ENCODE data around the gene SMPD3.

SMPD3 gene

DNA sequence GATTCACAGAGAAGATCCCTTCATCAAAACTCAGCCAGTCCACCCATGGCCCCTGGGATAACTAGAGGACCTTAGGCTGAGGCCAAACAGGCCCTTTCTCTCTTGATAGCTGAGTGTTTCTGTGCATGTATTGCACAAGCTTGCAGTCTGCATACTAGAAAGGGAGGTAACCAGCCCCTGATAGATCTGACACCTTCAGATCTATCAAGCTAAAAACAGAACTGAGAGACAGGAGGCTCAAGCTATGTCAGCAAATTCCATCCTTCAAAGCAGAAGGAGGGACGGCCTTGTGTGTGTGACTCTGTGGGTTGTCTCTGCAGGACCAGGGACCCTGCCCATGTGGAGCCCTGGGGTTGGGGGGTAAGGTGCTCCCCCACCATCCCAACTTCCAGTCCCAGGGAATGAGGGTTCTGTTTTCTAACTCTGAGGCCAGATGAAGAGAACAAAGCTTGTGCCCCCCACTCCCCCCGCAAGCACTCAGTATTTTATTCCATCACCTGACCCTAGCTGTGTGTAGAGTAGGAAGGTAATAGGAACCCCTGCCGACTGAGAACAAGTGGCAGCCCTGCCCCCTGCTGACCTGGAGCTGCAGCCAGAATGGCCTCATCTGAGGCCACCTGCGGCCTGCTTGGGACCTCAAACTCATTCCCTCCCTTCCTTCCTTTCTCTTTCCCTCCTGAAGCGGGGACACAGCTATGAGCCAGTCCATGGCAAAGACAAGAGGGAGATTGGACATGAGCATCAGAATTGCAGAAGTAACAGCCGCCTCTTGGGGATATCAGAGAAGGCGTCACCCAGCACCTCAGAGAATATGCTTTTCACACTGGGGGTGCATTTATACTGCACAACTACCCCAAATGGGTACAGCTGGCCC lies 63.8 kb downstream of the SMPD3 start:
- Mint-ChIP-seq H3K4me3 (no peak overlapping the region), H3K36me3 (ENCODE audit: low read depth) (no peaks in the 10 kb centered on the region), H3K4me1 (ENCODE audit: low read depth) (peaks cover 12% of the 10 kb centered on the region), H3K27me3 (ENCODE audit: low read depth) (peaks cover 24% of the 10 kb centered on the region), H3K9me3 (no peaks in the 10 kb centered on the region), H3K27ac (no peak overlapping the region)
- no peak for DNase-seq (ENCODE audit: low spot score)

GRCh38 chr16:68383858-68384257 lies 64.5 kb downstream of the SMPD3 start:
- Mint-ChIP-seq H3K27ac (no peak overlapping the region), H3K4me3 (no peak overlapping the region), H3K36me3 (ENCODE audit: low read depth) (no peaks in the 10 kb centered on the region), H3K9me3 (no peaks in the 10 kb centered on the region), H3K4me1 (ENCODE audit: low read depth) (peaks cover 19% of the 10 kb centered on the region), H3K27me3 (ENCODE audit: low read depth) (peaks cover 30% of the 10 kb centered on the region)
- no peak for DNase-seq (ENCODE audit: low spot score)

DNA sequence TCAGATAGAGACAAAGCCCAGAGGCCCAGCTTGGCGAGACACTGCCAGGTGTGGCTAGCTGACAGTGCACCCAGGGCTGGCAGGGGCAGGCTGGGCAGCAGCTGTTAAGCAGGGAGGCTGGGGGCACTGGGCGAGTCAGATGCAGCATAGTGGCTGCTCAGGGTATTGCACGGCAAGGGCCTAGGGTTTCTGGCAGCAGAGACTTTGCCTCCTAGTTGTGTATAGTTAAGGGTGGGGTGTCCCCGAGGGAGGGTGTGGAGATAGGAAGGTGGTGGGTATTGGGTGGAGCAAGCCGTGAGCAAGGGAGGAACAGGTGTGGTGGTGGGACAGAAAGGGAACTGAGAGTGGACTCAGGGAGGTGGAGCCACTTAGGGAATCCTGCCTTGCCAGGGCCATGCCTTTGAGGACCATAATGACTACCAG lies 66.0 kb downstream of the SMPD3 start:
- Mint-ChIP-seq H3K36me3 (ENCODE audit: low read depth) (no peaks in the 10 kb centered on the region), H3K9me3 (no peaks in the 10 kb centered on the region), H3K4me3 (no peak overlapping the region), H3K27me3 (ENCODE audit: low read depth) (peaks cover 36% of the 10 kb centered on the region), H3K27ac (no peak overlapping the region), H3K4me1 (ENCODE audit: low read depth) (peaks cover 23% of the 10 kb centered on the region)
- DNase-seq (ENCODE audit: low spot score): no peak

GRCh38 chr16:68381363-68381724 lies 67.0 kb downstream of the SMPD3 start:
- Mint-ChIP-seq H3K27ac (no peak overlapping the region), H3K36me3 (ENCODE audit: low read depth) (no peaks in the 10 kb centered on the region), H3K4me1 (ENCODE audit: low read depth) (peaks cover 23% of the 10 kb centered on the region), H3K9me3 (no peaks in the 10 kb centered on the region), H3K4me3 (no peak overlapping the region), H3K27me3 (ENCODE audit: low read depth) (peaks cover 36% of the 10 kb centered on the region)
- no peak for DNase-seq (ENCODE audit: low spot score)

- H3K36me3 Mint-ChIP-seq (ENCODE audit: low read depth): no peaks in the 10 kb centered on the region
Observed at GRCh38 chr16:68380676-68381362, 67.5 kb downstream of the SMPD3 start.

DNA sequence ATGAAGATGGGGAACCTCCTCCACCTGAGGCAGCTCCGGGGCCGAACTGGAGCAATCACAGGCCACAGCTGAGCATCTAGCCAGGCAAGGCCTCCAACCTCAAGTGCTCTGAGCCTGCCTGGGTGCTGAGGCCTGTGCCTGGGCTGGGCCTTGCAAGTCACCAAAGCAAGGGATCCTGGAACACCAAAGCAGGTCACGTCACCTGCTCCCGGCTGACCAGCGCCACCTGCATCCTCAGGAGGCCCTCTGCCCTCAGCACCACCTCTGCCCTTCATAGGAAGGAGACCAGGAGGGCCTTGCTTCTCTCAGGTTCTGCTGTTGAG lies 68.0 kb downstream of the SMPD3 start:
- Mint-ChIP-seq H3K4me1 (ENCODE audit: low read depth) (peaks cover 23% of the 10 kb centered on the region), H3K27me3 (ENCODE audit: low read depth) (peaks cover 38% of the 10 kb centered on the region), H3K4me3 (no peak overlapping the region), H3K27ac (no peak overlapping the region), H3K9me3 (no peaks in the 10 kb centered on the region), H3K36me3 (ENCODE audit: low read depth) (no peaks in the 10 kb centered on the region)
- no peak for DNase-seq (ENCODE audit: low spot score)

More at GRCh38 chr16:68380676-68381362, 67.5 kb downstream of the SMPD3 start:
- Mint-ChIP-seq H3K27me3 (ENCODE audit: low read depth) (peaks cover 39% of the 10 kb centered on the region), H3K4me1 (ENCODE audit: low read depth) (peaks cover 23% of the 10 kb centered on the region), H3K27ac (no peak overlapping the region), H3K9me3 (no peaks in the 10 kb centered on the region), H3K4me3 (no peak overlapping the region)
- no peak for DNase-seq (ENCODE audit: low spot score)

- peak overlapping the region; percentile 28 for H3K4me3 Mint-ChIP-seq
- no peak for DNase-seq (ENCODE audit: low spot score)
- no peaks in the 10 kb centered on the region for H3K9me3 Mint-ChIP-seq
- peak overlapping the region; percentile 29 for H3K27ac Mint-ChIP-seq
- peaks cover 33% of the 10 kb centered on the region for H3K27me3 Mint-ChIP-seq (ENCODE audit: low read depth)
- H3K4me1 Mint-ChIP-seq (ENCODE audit: low read depth): peaks cover 22% of the 10 kb centered on the region
- no peaks in the 10 kb centered on the region for H3K36me3 Mint-ChIP-seq (ENCODE audit: low read depth)
Observed at GRCh38 chr16:68379472-68380347, 68.6 kb downstream of the SMPD3 start.

DNA sequence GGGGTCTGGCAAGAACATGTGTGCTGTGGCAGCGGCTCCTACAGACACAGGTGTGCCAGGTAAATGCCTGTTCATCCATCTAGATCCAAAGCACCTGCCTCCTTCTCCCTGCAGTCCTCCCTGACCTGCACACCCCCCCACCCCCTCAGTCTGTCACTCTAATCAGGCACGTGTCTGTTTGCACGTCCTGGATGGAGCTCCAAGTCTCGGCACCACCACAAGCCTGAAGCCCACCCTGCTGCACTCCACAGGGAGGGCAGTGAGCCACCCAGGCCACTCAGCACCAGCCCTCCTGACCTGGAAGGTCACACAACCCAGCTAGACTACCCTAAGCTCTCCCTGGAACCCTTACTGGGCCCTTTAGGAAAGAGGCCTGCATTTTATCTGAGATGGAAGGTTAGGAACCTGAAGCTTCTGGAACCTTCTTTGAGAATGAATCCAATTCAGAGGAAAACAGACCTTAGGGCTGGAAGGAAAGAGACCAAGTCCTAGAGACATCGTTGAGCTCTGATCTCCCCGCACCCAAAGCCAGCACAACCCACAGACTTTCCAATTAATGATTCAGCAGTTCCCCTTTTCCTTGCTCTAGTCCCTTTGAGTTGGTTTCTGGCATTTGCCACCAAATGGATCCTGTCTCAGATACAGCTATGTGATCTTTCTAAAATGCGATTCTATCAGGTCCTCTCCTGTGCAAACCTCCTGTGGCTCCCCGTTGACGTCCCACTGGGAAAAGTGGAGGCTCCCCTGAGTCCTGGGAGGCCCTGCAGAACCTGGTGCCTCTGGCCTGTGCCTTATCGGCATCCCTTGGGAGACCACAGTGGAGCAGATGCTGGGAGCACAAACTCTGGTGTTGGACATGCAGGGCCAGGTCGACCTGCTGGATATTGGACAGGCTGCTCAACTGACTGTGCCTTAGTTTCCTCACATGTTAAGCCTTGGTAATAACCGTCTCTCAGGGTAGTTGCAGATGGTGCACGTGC lies 69.6 kb downstream of the SMPD3 start:
- H3K27ac Mint-ChIP-seq: peak overlapping the region; percentile 29
- H3K36me3 Mint-ChIP-seq (ENCODE audit: low read depth): no peaks in the 10 kb centered on the region
- H3K4me3 Mint-ChIP-seq: peak overlapping the region; percentile 28
- H3K27me3 Mint-ChIP-seq (ENCODE audit: low read depth): peaks cover 37% of the 10 kb centered on the region
- no peak for DNase-seq (ENCODE audit: low spot score)
- no peaks in the 10 kb centered on the region for H3K9me3 Mint-ChIP-seq
- H3K4me1 Mint-ChIP-seq (ENCODE audit: low read depth): peaks cover 19% of the 10 kb centered on the region

DNA sequence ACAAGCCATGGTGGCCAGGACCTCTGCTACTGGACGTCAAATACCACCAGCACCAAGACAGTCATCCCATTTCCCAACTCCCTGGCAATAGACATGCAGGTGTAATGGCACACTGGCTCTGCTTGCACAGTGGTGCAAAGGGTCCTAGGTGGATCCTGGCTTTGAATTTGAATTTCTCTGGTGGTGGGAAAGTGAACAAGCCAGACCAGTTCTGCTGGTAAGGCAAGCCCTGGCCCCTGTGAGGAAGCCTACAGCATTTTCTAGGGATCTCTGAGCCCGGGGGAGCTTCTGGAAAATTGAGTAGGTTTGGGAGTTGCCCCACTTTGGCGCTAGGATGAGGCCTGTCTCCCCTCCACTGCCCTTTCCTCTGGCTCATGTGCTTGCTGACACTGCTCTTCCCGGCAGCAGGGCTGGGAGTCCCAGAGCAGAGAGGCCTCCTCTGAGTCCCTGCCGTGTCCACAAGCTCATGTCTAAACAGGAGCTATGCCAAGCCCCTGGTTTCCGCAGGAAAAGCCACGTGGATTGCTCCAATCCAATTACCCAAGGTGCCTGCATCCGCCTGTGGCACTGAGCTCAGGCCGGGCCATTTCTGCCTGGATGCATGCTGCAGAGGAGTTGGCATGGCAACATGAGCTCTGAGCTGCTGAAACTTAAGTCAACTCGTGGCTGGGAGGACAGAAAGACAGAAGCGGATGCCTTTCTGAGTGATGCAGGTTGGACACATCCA lies 70.5 kb downstream of the SMPD3 start:
- H3K4me1 Mint-ChIP-seq (ENCODE audit: low read depth): peaks cover 19% of the 10 kb centered on the region
- DNase-seq (ENCODE audit: low spot score): no peak
- no peak overlapping the region for H3K27ac Mint-ChIP-seq
- H3K9me3 Mint-ChIP-seq: no peaks in the 10 kb centered on the region
- H3K4me3 Mint-ChIP-seq: no peak overlapping the region
- H3K36me3 Mint-ChIP-seq (ENCODE audit: low read depth): no peaks in the 10 kb centered on the region
- H3K27me3 Mint-ChIP-seq (ENCODE audit: low read depth): peaks cover 37% of the 10 kb centered on the region

DNA sequence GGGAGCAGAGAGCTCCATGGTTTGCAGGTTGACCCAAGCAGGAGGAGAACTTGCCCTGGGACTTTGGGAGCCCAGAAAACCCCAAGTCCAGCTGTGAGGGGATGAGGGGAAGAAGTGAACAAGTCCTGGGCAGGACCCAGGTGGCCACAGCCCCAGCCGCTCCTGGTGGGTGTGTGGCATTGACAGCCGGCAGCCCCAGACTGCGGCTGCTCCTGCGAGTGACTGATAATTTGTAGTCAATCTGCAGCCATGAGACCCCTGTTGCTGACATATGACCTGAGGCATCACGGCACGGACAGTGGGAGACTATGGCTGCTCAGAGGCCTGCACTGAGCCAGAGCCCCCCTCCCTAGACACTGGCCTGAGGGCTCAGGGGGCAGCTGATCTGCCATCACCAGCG lies 71.1 kb downstream of the SMPD3 start:
- no peak overlapping the region for H3K4me3 Mint-ChIP-seq
- no peaks in the 10 kb centered on the region for H3K36me3 Mint-ChIP-seq (ENCODE audit: low read depth)

GRCh38 chr16:68376590-68376989 lies 71.7 kb downstream of the SMPD3 start:
- Mint-ChIP-seq H3K27ac (no peak overlapping the region), H3K27me3 (ENCODE audit: low read depth) (peaks cover 45% of the 10 kb centered on the region), H3K4me1 (ENCODE audit: low read depth) (peaks cover 19% of the 10 kb centered on the region), H3K36me3 (ENCODE audit: low read depth) (no peaks in the 10 kb centered on the region), H3K4me3 (no peak overlapping the region), H3K9me3 (no peaks in the 10 kb centered on the region)
- no peak for DNase-seq (ENCODE audit: low spot score)

More for the DNA sequence above, 71.1 kb downstream of the SMPD3 start:
- H3K4me1 Mint-ChIP-seq (ENCODE audit: low read depth): peaks cover 19% of the 10 kb centered on the region
- no peaks in the 10 kb centered on the region for H3K9me3 Mint-ChIP-seq
- peaks cover 43% of the 10 kb centered on the region for H3K27me3 Mint-ChIP-seq (ENCODE audit: low read depth)
- no peak overlapping the region for H3K27ac Mint-ChIP-seq
- no peak for DNase-seq (ENCODE audit: low spot score)

GRCh38 chr16:68375801-68376536 lies 72.3 kb downstream of the SMPD3 start:
- no peaks in the 10 kb centered on the region for H3K9me3 Mint-ChIP-seq
- H3K4me1 Mint-ChIP-seq (ENCODE audit: low read depth): peaks cover 19% of the 10 kb centered on the region
- DNase-seq (ENCODE audit: low spot score): no peak
- no peaks in the 10 kb centered on the region for H3K36me3 Mint-ChIP-seq (ENCODE audit: low read depth)
- no peak overlapping the region for H3K4me3 Mint-ChIP-seq
- no peak overlapping the region for H3K27ac Mint-ChIP-seq
- H3K27me3 Mint-ChIP-seq (ENCODE audit: low read depth): peaks cover 45% of the 10 kb centered on the region

All from T-helper 2 cell treated with Interferon-gamma antibody and Interleukin-4, amounts not matched to agents 5 μg/mL and 100 μg/mL, for 36 hours (primary cell).